ENCODE data around the gene SPPL3.

- no peak for TF ChIP-seq CTCF (IDR thresholded peaks at IDR 0.05)
- no peak for TF ChIP-seq ESRRA (CRISPR knock-in tag; IDR thresholded peaks at IDR 0.05; ENCODE audit: borderline replicate concordance)
- no peak for TF ChIP-seq SP1 (CRISPR knock-in tag; conservative IDR thresholded peaks at IDR 0.05)
- no peak for TF ChIP-seq KAT7 (CRISPR knock-in tag; IDR thresholded peaks at IDR 0.05; ENCODE audit: borderline replicate concordance)
- TF ChIP-seq NFE2L1 (CRISPR knock-in tag; IDR thresholded peaks at IDR 0.05) = no peak
- no peak for TF ChIP-seq MXD4 (CRISPR knock-in tag; IDR thresholded peaks at IDR 0.05; ENCODE audit: borderline replicate concordance)
- no peak for TF ChIP-seq USF1 (CRISPR knock-in tag; IDR thresholded peaks at IDR 0.05)
Observed at GRCh38 chr12:120932956-120933526, 28.9 kb upstream of the SPPL3 start.
